ENCODE measurements around the gene NXT1. TPM values are rescaled to one million over a fixed set of nuclear protein-coding genes. Genes with fewer than 3 reads are reported as not detected.

The NXT1 gene
- total and polyA plus RNA-seq, 2 donors (not counting 1 experiment from before 2014, with no cell fraction given), result 21.4 to 147 TPM

GRCh38 chr20:23337312-23337711, 13.3 kb upstream of the NXT1 start:
- Mint-ChIP-seq H3K27me3 (peaks cover 7% of the 10 kb centered on the region), H3K9me3 (ENCODE audit: insufficient read depth) (no peaks in the 10 kb centered on the region), H3K4me3 (no peak overlapping the region), H3K27ac (no peak overlapping the region), H3K4me1 (peaks cover 9% of the 10 kb centered on the region)
- Histone ChIP-seq H4K20me1 (ENCODE audit: control insufficient read depth, insufficient read depth, low read length, poor library complexity, severe bottlenecking) (no peaks in the 10 kb centered on the region), H3K27ac (ENCODE audit: low read length in 2 of 2) (no peak overlapping the region), H3K9me3 (ENCODE audit: control extremely low read depth in 1 of 3, control insufficient read depth in 2 of 3, insufficient read depth in 1 of 3, low read length in 2 of 3) (no peaks in the 10 kb centered on the region), H3K4me3 (ENCODE audit: control extremely low read depth in 1 of 5, extremely low read depth in 1 of 5, insufficient read depth in 1 of 5, low read depth in 2 of 5, low read length in 4 of 5) (no peak overlapping the region), H2AFZ (ENCODE audit: insufficient read depth, low read depth, low read length, poor library complexity, severe bottlenecking) (no peak overlapping the region), H3K4me2 (replicated peaks; ENCODE audit: low read depth, low read length, poor library complexity, severe bottlenecking) (no peak overlapping the region), H3K9ac (ENCODE audit: low read length) (no peak overlapping the region), H3K36me3 (replicated peaks in 1 of 2; ENCODE audit: control extremely low read depth in 1 of 2, control insufficient read depth in 1 of 2, extremely low read depth in 1 of 2, insufficient read depth in 2 of 2, low read length in 1 of 2) (no peaks in the 10 kb centered on the region), H3K27me3 (replicated peaks in 1 of 4; ENCODE audit: control extremely low read depth in 1 of 4, control insufficient read depth in 3 of 4, insufficient read depth in 4 of 4, low read length in 3 of 4) (no peaks in the 10 kb centered on the region), H3K4me1 (ENCODE audit: control insufficient read depth in 2 of 2, insufficient read depth in 2 of 2, low read length in 2 of 2) (peaks cover 5 to 6% of the 10 kb centered on the region in 2 donors), H3K79me2 (ENCODE audit: control insufficient read depth, insufficient read depth, low read length) (no peaks in the 10 kb centered on the region)
- POLR2A ChIA-PET, result no interaction called here
- CTCF ChIA-PET, result interaction anchor here (1.3 kb wide), 1 partner anchor 12 kb away, joined by 5 read pairs; no protein-coding TSS in a partner anchor
- intact Hi-C loops (cut with micrococcal nuclease), result no loop called here
- TF ChIP-seq CTCF (IDR thresholded peaks at IDR 0.05) (no peak), EZH2 (IDR thresholded peaks at IDR 0.05; ENCODE audit: borderline replicate concordance, insufficient read depth, low read depth, low read length, poor library complexity, severe bottlenecking) (no peak)
- ATAC-seq (ENCODE audit: low read depth) (no peak), DNase-seq (no peak)

GRCh38 chr20:23339986-23340385, 10.6 kb upstream of the NXT1 start:
- Mint-ChIP-seq H3K27me3 (peaks cover 7% of the 10 kb centered on the region), H3K9me3 (ENCODE audit: insufficient read depth) (no peaks in the 10 kb centered on the region), H3K4me3 (no peak overlapping the region), H3K27ac (no peak overlapping the region), H3K4me1 (no peaks in the 10 kb centered on the region)
- POLR2A ChIA-PET, result no interaction called here
- Histone ChIP-seq H3K9ac (ENCODE audit: low read length) (no peak overlapping the region), H3K9me3 (ENCODE audit: control extremely low read depth in 1 of 3, control insufficient read depth in 2 of 3, insufficient read depth in 1 of 3, low read length in 2 of 3) (peaks cover 0 to 3% (median 0%) of the 10 kb centered on the region in 3 donors), H3K4me2 (replicated peaks; ENCODE audit: low read depth, low read length, poor library complexity, severe bottlenecking) (no peak overlapping the region), H3K27me3 (replicated peaks in 1 of 4; ENCODE audit: control extremely low read depth in 1 of 4, control insufficient read depth in 3 of 4, insufficient read depth in 4 of 4, low read length in 3 of 4) (no peaks in the 10 kb centered on the region), H3K27ac (ENCODE audit: low read length in 2 of 2) (no peak overlapping the region), H4K20me1 (ENCODE audit: control insufficient read depth, insufficient read depth, low read length, poor library complexity, severe bottlenecking) (no peaks in the 10 kb centered on the region), H3K4me1 (ENCODE audit: control insufficient read depth in 2 of 2, insufficient read depth in 2 of 2, low read length in 2 of 2) (no peaks in the 10 kb centered on the region), H3K4me3 (ENCODE audit: control extremely low read depth in 1 of 5, extremely low read depth in 1 of 5, insufficient read depth in 1 of 5, low read depth in 2 of 5, low read length in 4 of 5) (no peak overlapping the region), H2AFZ (ENCODE audit: insufficient read depth, low read depth, low read length, poor library complexity, severe bottlenecking) (no peak overlapping the region), H3K36me3 (replicated peaks in 1 of 2; ENCODE audit: control extremely low read depth in 1 of 2, control insufficient read depth in 1 of 2, extremely low read depth in 1 of 2, insufficient read depth in 2 of 2, low read length in 1 of 2) (no peaks in the 10 kb centered on the region), H3K79me2 (ENCODE audit: control insufficient read depth, insufficient read depth, low read length) (no peaks in the 10 kb centered on the region)
- DNase-seq, result no peak
- ATAC-seq (ENCODE audit: low read depth), result no peak
- WGBS (ENCODE audit: insufficient coverage), result 87% methylated on average over 12 of the region's 13 CpGs
- CTCF ChIA-PET, result interaction anchor here (0.9 to 3.7 kb wide), 6 partner anchors 10 to 1620 kb away, joined by 3 to 25 read pairs (median 4); partner anchors contain the start of gene NXT1
- intact Hi-C loops (cut with micrococcal nuclease), result loop anchor here (5.0 kb wide), 1 partner anchor 1003 kb away; no protein-coding TSS in a partner anchor
- TF ChIP-seq EZH2 (IDR thresholded peaks at IDR 0.05; ENCODE audit: borderline replicate concordance, insufficient read depth, low read depth, low read length, poor library complexity, severe bottlenecking) (no peak), CTCF (IDR thresholded peaks at IDR 0.05) (no peak)

All from B cell (primary cell).